Neural progenitor cell (in vitro differentiated cells): ENCODE results near the gene PLXNA4. TPM values are rescaled to one million over a fixed set of nuclear protein-coding genes. Genes with fewer than 3 reads are reported as not detected.

Experiments used
- DNase-seq: peaks from one replicate; pipeline ENCODE4 v3.0.0-alpha.2; 2016; ENCODE audit warnings: low spot score
- H2AFZ ChIP-seq: fragments of 200-600 bp; sonication (generic); replicated peaks from 2 replicates; pipeline ENCODE4 v1.6.1; 2016; ENCODE audit warnings: antibody characterized with exemption
- H3F3A ChIP-seq: fragments of 200-600 bp; sonication (generic); 2 replicates; pipeline ENCODE4 v1.6.1; 2016; ENCODE audit warnings: antibody characterized with exemption, low read depth
- H3K27ac ChIP-seq: fragments of 200-600 bp; sonication (generic); 2 replicates; pipeline ENCODE4 v1.5.1; 2016; ENCODE audit warnings: mild to moderate bottlenecking
- H3K27me3 ChIP-seq: fragments of 200-600 bp; sonication (generic); 2 replicates; pipeline ENCODE4 v1.6.1; 2016; ENCODE audit warnings: mild to moderate bottlenecking, moderate library complexity
- H3K36me3 ChIP-seq: fragments of 200-600 bp; sonication (generic); 2 replicates; pipeline ENCODE4 v1.5.1; 2016
- H3K4me1 ChIP-seq: fragments of 200-600 bp; sonication (generic); 2 replicates; pipeline ENCODE4 v1.6.1; 2016; ENCODE audit warnings: mixed run types
- H3K4me2 ChIP-seq: fragments of 200-600 bp; sonication (generic); 2 replicates; pipeline ENCODE4 v1.6.1; 2016
- H3K4me3 ChIP-seq: fragments of 200-600 bp; sonication (generic); 2 replicates; pipeline ENCODE4 v1.5.1; 2016
- H3K79me2 ChIP-seq: fragments of 200-600 bp; sonication (generic); 2 replicates; pipeline ENCODE4 v1.6.1; 2016; ENCODE audit warnings: low read depth
- H3K9ac ChIP-seq: fragments of 200-600 bp; sonication (generic); 2 replicates; pipeline ENCODE4 v1.6.1; 2016
- H3K9me3 ChIP-seq: fragments of 200-600 bp; sonication (generic); 2 replicates; pipeline ENCODE4 v1.5.1; 2016; ENCODE audit warnings: low read depth
- H4K20me1 ChIP-seq: fragments of 200-600 bp; sonication (generic); 2 replicates; pipeline ENCODE4 v1.6.1; 2016; ENCODE audit warnings: low read depth
- H3K27ac Mint-ChIP-seq: 3 replicates; pipeline ENCODE4 v1.8.0; 2021; ENCODE audit warnings: mixed read lengths
- H3K27me3 Mint-ChIP-seq: 2 replicates; pipeline ENCODE4 v1.8.0; 2022; ENCODE audit warnings: low read depth, mild to moderate bottlenecking, inconsistent platforms, moderate library complexity, mixed read lengths; ENCODE audit not compliant: insufficient read depth
- H3K36me3 Mint-ChIP-seq: 3 replicates; pipeline ENCODE4 v1.8.0; 2021; ENCODE audit warnings: mixed read lengths
- H3K4me1 Mint-ChIP-seq: 3 replicates; pipeline ENCODE4 v1.8.0; 2021; ENCODE audit warnings: mixed read lengths
- H3K4me3 Mint-ChIP-seq: 3 replicates; pipeline ENCODE4 v1.8.0; 2021; ENCODE audit warnings: mild to moderate bottlenecking, moderate library complexity, mixed read lengths
- H3K9me3 Mint-ChIP-seq: 3 replicates; pipeline ENCODE4 v1.8.0; 2020; ENCODE audit warnings: mixed read lengths
- CTCF ChIP-seq: fragments of 200-600 bp; sonication (generic); IDR thresholded peaks from 2 replicates; pipeline ENCODE4 v1.5.1; 2017; ENCODE audit warnings: antibody characterized with exemption, mild to moderate bottlenecking
- EZH2 ChIP-seq: fragments of 200-600 bp; sonication (generic); IDR thresholded peaks from 2 replicates; pipeline ENCODE4 v1.6.1; 2017; ENCODE audit warnings: antibody characterized with exemption, mild to moderate bottlenecking, moderate library complexity
- EZH2phosphoT487 ChIP-seq: fragments of 200-600 bp; sonication (generic); IDR thresholded peaks from 2 replicates; pipeline ENCODE4 v1.6.1; 2017; ENCODE audit warnings: antibody characterized with exemption
- total RNA-seq: library from RNA; depleted of rRNA; stranded (reverse); fragments of >200 nt; gene quantifications from 2 replicates; pipeline ENCODE4 v1.2.3, GENCODE V29; 2015; ENCODE audit warnings: low replicate concordance

PLXNA4 gene
- total RNA-seq, 1 donor from 2014 or later, result 0.49 TPM

- Histone ChIP-seq H3K9me3 (no peaks in the 10 kb centered on the region), H3F3A (no peaks in the 10 kb centered on the region), H3K4me2 (no peak overlapping the region), H3K4me1 (peaks cover 13% of the 10 kb centered on the region), H3K27me3 (no peaks in the 10 kb centered on the region), H3K27ac (no peak overlapping the region), H3K36me3 (no peaks in the 10 kb centered on the region), H3K9ac (no peak overlapping the region), H3K79me2 (no peaks in the 10 kb centered on the region), H2AFZ (no peak overlapping the region), H3K4me3 (no peak overlapping the region), H4K20me1 (no peaks in the 10 kb centered on the region)
- TF ChIP-seq CTCF, result no peak
- TF ChIP-seq EZH2, result no peak
- no peak for TF ChIP-seq EZH2phosphoT487
- DNase-seq, result no peak
- Mint-ChIP-seq H3K27me3 (peaks cover 11% of the 10 kb centered on the region), H3K36me3 (no peaks in the 10 kb centered on the region), H3K9me3 (no peaks in the 10 kb centered on the region), H3K4me1 (peaks cover 39% of the 10 kb centered on the region), H3K4me3 (no peak overlapping the region), H3K27ac (no peak overlapping the region)
Observed at GRCh38 chr7:132078891-132079735, 497.2 kb downstream of the PLXNA4 start.

DNA sequence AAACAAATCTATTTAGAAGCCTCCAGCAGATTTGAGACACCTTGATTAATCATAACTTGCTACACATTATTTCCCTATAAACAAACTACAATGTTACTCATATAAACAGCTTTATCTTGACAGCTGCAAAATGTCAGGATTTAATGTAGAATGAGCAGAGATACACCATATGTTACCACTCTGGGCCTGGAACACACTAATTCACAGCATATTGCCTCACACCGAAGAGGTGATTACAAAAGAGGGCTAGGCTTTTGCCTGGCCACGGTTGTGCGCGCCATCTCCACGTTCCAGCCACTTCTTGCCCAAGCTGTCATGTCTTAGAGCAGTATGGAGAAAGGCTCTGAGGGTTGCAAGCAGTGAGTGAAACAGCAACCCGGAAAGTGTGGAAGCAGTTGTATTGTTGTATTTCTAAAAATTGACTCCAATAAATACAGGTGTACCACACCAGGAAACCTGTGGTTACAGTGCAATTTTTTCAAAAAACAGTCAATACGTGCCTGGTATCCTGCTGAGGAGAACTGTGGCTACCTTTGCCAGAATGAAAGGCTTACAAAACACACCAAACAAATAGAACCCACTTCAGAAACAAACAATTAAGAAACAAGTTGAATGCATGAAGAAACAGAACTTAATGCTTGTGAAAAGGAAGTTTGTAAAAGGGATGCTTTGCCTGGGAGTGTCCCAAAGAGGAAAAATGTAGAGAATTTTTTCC lies 498.1 kb downstream of the PLXNA4 start:
- Histone ChIP-seq H3K4me1 (peaks cover 11% of the 10 kb centered on the region), H2AFZ (no peak overlapping the region), H3K79me2 (no peaks in the 10 kb centered on the region), H3K4me3 (no peak overlapping the region), H3K27me3 (no peaks in the 10 kb centered on the region), H3K9me3 (no peaks in the 10 kb centered on the region), H3K4me2 (no peak overlapping the region), H3K36me3 (no peaks in the 10 kb centered on the region), H3K9ac (no peak overlapping the region), H3F3A (no peaks in the 10 kb centered on the region), H4K20me1 (no peaks in the 10 kb centered on the region), H3K27ac (no peak overlapping the region)
- H3K36me3 Mint-ChIP-seq, result no peaks in the 10 kb centered on the region
- peaks cover 29% of the 10 kb centered on the region for H3K4me1 Mint-ChIP-seq
- peaks cover 12% of the 10 kb centered on the region for H3K27me3 Mint-ChIP-seq
- no peak overlapping the region for H3K4me3 Mint-ChIP-seq
- H3K9me3 Mint-ChIP-seq, result no peaks in the 10 kb centered on the region
- no peak for DNase-seq
- TF ChIP-seq EZH2, result no peak
- TF ChIP-seq CTCF, result no peak
- TF ChIP-seq EZH2phosphoT487, result no peak
- H3K27ac Mint-ChIP-seq, result no peak overlapping the region

DNA sequence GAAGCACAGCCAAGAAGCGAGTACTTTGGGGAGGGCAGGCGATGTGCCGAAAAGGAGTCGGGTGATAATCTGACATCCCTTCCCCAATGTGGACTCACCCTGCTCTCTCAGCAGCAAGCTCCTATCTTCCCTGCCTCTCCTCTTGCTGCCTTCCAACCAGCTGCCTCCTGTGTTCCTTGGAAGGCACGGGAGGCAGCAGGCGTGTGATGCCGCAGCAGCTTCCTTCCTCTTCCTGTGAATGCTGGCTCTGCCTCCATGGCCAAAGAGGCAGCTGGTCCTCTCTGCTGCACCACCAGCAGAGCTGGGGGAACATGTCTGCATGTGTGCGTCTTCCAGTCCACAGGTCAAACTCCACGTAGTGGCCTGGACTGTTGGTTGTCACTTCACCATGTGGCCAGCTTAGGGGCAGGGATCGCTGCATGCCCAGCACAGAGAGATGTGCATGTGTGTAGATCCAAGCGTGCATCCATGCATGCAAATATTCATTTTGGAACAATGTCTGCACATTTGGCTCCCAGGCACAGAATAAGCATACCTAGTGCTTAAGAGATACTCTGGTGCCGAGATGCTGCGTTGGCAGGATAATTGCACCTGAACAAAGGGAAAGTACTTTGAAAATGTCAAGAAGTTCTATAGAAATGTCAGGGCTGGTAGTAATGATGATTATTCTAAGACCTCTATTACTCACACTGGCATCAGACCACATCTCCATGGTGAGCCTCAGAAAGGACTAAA lies 499.8 kb downstream of the PLXNA4 start:
- Histone ChIP-seq H2AFZ (no peak overlapping the region), H3K36me3 (no peaks in the 10 kb centered on the region), H3K4me3 (no peak overlapping the region), H3K4me2 (no peak overlapping the region), H3K27me3 (no peaks in the 10 kb centered on the region), H3K79me2 (no peaks in the 10 kb centered on the region), H3K9ac (no peak overlapping the region), H3F3A (no peaks in the 10 kb centered on the region), H3K9me3 (no peaks in the 10 kb centered on the region), H3K27ac (no peak overlapping the region), H3K4me1 (peaks cover 7% of the 10 kb centered on the region), H4K20me1 (no peaks in the 10 kb centered on the region)
- Mint-ChIP-seq H3K4me3 (no peak overlapping the region), H3K27me3 (peaks cover 14% of the 10 kb centered on the region), H3K4me1 (peaks cover 20% of the 10 kb centered on the region), H3K27ac (no peak overlapping the region), H3K36me3 (no peaks in the 10 kb centered on the region), H3K9me3 (no peaks in the 10 kb centered on the region)
- DNase-seq, result no peak
- TF ChIP-seq EZH2phosphoT487 (no peak), CTCF (no peak), EZH2 (no peak)
